Measurements from ENCODE around the gene NCR2. TPM values are rescaled to one million over a fixed set of nuclear protein-coding genes. Genes with fewer than 3 reads are reported as not detected.

NCR2 gene
- total and polyA plus RNA-seq, 8 donors = not detected

GRCh38 chr6:41347378-41348050 lies 12.1 kb downstream of the NCR2 start:
- H3K4me3 ChIP-seq = no peak overlapping the region
- H3K27ac ChIP-seq = no peak overlapping the region
- TF ChIP-seq EP300 (IDR thresholded peaks at IDR 0.05) (no peak), POLR2AphosphoS5 (IDR thresholded peaks at IDR 0.05) (no peak), POLR2A (IDR thresholded peaks at IDR 0.05) (no peak)
- TF ChIP-seq, protein P1, sequence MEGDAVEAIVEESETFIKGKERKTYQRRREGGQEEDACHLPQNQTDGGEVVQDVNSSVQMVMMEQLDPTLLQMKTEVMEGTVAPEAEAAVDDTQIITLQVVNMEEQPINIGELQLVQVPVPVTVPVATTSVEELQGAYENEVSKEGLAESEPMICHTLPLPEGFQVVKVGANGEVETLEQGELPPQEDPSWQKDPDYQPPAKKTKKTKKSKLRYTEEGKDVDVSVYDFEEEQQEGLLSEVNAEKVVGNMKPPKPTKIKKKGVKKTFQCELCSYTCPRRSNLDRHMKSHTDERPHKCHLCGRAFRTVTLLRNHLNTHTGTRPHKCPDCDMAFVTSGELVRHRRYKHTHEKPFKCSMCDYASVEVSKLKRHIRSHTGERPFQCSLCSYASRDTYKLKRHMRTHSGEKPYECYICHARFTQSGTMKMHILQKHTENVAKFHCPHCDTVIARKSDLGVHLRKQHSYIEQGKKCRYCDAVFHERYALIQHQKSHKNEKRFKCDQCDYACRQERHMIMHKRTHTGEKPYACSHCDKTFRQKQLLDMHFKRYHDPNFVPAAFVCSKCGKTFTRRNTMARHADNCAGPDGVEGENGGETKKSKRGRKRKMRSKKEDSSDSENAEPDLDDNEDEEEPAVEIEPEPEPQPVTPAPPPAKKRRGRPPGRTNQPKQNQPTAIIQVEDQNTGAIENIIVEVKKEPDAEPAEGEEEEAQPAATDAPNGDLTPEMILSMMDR (IDR thresholded peaks at IDR 0.05) = no peak
- no peaks in the 10 kb centered on the region for H3K4me1 ChIP-seq
- 81 to 88% (median 86%) methylated on average over 9 of the region's 9 CpGs for WGBS, 5 donors
- intact Hi-C loops (cut with DNase I; ENCODE audit: low total_unique reads) = no loop called here
- peaks cover 0 to 47% (median 0%) of the 10 kb centered on the region in 3 donors for H3K27me3 ChIP-seq
- DNase-seq = no peak
- H3K36me3 ChIP-seq = no peaks in the 10 kb centered on the region
- H3K9me3 ChIP-seq = peaks cover 0 to 10% (median 5%) of the 10 kb centered on the region in 4 donors

DNA sequence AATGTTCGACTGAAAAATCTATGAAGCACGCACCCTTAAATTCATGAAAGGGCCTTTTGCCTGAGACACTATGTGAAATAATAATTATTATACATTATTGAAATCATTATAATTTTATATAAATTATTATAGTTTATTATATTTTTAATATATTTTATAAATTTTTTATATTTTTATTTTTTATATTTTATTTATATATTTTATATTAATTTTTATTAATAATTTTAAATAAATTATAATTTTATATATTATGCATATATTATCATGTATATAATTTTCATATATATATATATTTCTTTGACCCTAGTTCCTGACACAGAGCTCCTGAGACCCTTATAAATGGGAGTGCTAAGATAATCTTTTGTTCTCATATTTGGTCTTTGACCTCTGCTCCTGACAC lies 13.5 kb downstream of the NCR2 start:
- Histone ChIP-seq H3K9me3 (peaks cover 0 to 10% (median 5%) of the 10 kb centered on the region in 4 donors), H3K4me3 (no peak overlapping the region), H3K27ac (no peak overlapping the region), H3K36me3 (no peaks in the 10 kb centered on the region), H3K27me3 (peaks cover 0 to 51% (median 0%) of the 10 kb centered on the region in 3 donors), H3K4me1 (no peaks in the 10 kb centered on the region)
- DNase-seq = no peak
- TF ChIP-seq POLR2A (IDR thresholded peaks at IDR 0.05) = no peak
- TF ChIP-seq, protein P1 (IDR thresholded peaks at IDR 0.05) = no peak
- no peak for TF ChIP-seq POLR2AphosphoS5 (IDR thresholded peaks at IDR 0.05)
- TF ChIP-seq EP300 (IDR thresholded peaks at IDR 0.05) = no peak
- 96 to 100% (median 98%) methylated on average over 2 of the region's 2 CpGs for whole genome bisulfite sequencing, 5 donors
- intact Hi-C loops (cut with DNase I; ENCODE audit: low total_unique reads) = no loop called here

GRCh38 chr6:41352396-41352795 lies 17.0 kb downstream of the NCR2 start:
- intact Hi-C loops (cut with DNase I; ENCODE audit: low total_unique reads) = no loop called here
- no peaks in the 10 kb centered on the region for H3K36me3 ChIP-seq
- WGBS, 5 donors = 14 to 39% (median 25%) methylated on average over 3 of the region's 3 CpGs
- H3K4me1 ChIP-seq = no peaks in the 10 kb centered on the region
- H3K27ac ChIP-seq = no peak overlapping the region
- H3K9me3 ChIP-seq = peaks cover 0 to 10% (median 5%) of the 10 kb centered on the region in 4 donors
- H3K4me3 ChIP-seq = no peak overlapping the region
- no peak for DNase-seq
- H3K27me3 ChIP-seq = peaks cover 0 to 28% (median 0%) of the 10 kb centered on the region in 3 donors
- no peak for TF ChIP-seq POLR2A (IDR thresholded peaks at IDR 0.05)
- TF ChIP-seq POLR2AphosphoS5 (IDR thresholded peaks at IDR 0.05) = no peak
- TF ChIP-seq, protein P1 (IDR thresholded peaks at IDR 0.05) = no peak
- TF ChIP-seq EP300 (IDR thresholded peaks at IDR 0.05) = no peak

DNA sequence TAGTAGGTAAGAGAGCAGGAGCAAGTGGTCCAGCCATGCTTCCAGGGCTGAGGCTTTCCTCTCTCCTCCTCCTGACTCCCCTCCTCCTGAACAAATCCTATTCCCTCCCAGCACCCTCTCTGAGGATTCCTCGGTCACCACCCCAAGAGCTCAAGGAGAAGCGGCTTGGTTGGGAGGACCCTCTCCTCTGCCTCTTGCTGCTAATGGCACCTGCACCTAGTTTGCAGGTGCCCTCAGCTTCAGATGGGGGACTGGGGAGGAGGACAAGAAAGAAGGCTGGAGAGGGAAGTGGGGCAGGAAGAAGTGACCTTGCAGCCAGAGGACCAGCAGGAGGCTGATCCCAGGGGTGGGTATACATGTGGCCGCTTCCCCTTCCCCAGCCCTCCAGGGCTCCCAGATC lies 17.5 kb downstream of the NCR2 start:
- Histone ChIP-seq H3K27ac (no peak overlapping the region), H3K36me3 (no peaks in the 10 kb centered on the region), H3K27me3 (peaks cover 0 to 27% (median 0%) of the 10 kb centered on the region in 3 donors), H3K9me3 (peaks cover 0 to 8% (median 5%) of the 10 kb centered on the region in 4 donors), H3K4me3 (no peak overlapping the region), H3K4me1 (no peaks in the 10 kb centered on the region)
- intact Hi-C loops (cut with DNase I; ENCODE audit: low total_unique reads) = no loop called here
- WGBS, 5 donors = 91 to 98% (median 93%) methylated on average over 3 of the region's 3 CpGs
- TF ChIP-seq, protein P1 (IDR thresholded peaks at IDR 0.05) = no peak
- TF ChIP-seq EP300 (IDR thresholded peaks at IDR 0.05) = no peak
- TF ChIP-seq POLR2AphosphoS5 (IDR thresholded peaks at IDR 0.05) = no peak
- TF ChIP-seq POLR2A (IDR thresholded peaks at IDR 0.05) = no peak
- no peak for DNase-seq

Data from stomach (tissue), 9 donors.